H9 (cell line): ENCODE measurements around the gene TMC1. TPM values are rescaled to one million over a fixed set of nuclear protein-coding genes. Genes with fewer than 3 reads are reported as not detected.

ENCODE experiments used
- DNase-seq: peaks from one replicate; pipeline ENCODE4 v3.0.0-alpha.2; 2017
- H2AFZ ChIP-seq: one replicate; pipeline ENCODE4 v1.6.1; 2013; ENCODE audit warnings: mild to moderate bottlenecking, low read length, control low read depth, moderate library complexity
- H2AK5ac ChIP-seq: 2 replicates; pipeline ENCODE4 v1.6.1; 2013; ENCODE audit warnings: low read length, control low read depth, mixed read lengths; ENCODE audit not compliant: insufficient read length
- H2BK120ac ChIP-seq: one replicate; pipeline ENCODE4 v1.6.1; 2013; ENCODE audit warnings: low read depth, mild to moderate bottlenecking, low read length, control low read depth, inconsistent platforms; ENCODE audit not compliant: poor library complexity, severe bottlenecking
- H2BK12ac ChIP-seq: 2 replicates; pipeline ENCODE4 v1.6.1; 2013; ENCODE audit warnings: low read length, control low read depth, mixed read lengths, low read depth; ENCODE audit not compliant: insufficient read length
- H2BK15ac ChIP-seq: 2 replicates; pipeline ENCODE4 v1.6.1; 2013; ENCODE audit warnings: low read depth, low read length, control low read depth
- H2BK20ac ChIP-seq: one replicate; pipeline ENCODE4 v1.6.1; 2013; ENCODE audit warnings: low read depth, mild to moderate bottlenecking, low read length, control low read depth, inconsistent platforms; ENCODE audit not compliant: poor library complexity, severe bottlenecking
- H2BK5ac ChIP-seq: 2 replicates; pipeline ENCODE4 v1.6.1; 2013; ENCODE audit warnings: low read length, control low read depth, mixed read lengths; ENCODE audit not compliant: insufficient read length
- H3K14ac ChIP-seq: 2 replicates; pipeline ENCODE4 v1.6.1; 2013; ENCODE audit warnings: low read length, control low read depth; ENCODE audit not compliant: insufficient read depth
- H3K18ac ChIP-seq: 2 replicates; pipeline ENCODE4 v1.6.1; 2013; ENCODE audit warnings: low read depth, mild to moderate bottlenecking, mixed read lengths, low read length, control low read depth; ENCODE audit not compliant: insufficient read length
- H3K23ac ChIP-seq: 2 replicates; pipeline ENCODE4 v1.6.1; 2013; ENCODE audit warnings: low read length, control low read depth, mixed read lengths, low read depth; ENCODE audit not compliant: insufficient read length
- H3K23me2 ChIP-seq: 2 replicates; pipeline ENCODE4 v1.6.1; 2013; ENCODE audit warnings: low read depth, mild to moderate bottlenecking, mixed read lengths, low read length, control low read depth; ENCODE audit not compliant: insufficient read length, poor library complexity, severe bottlenecking
- H3K27ac ChIP-seq: 2 replicates; pipeline ENCODE4 v1.5.1; 2013; ENCODE audit warnings: low read length, control low read depth, mixed read lengths, low read depth; ENCODE audit not compliant: insufficient read length
- H3K27me3 ChIP-seq: 2 replicates; pipeline ENCODE4 v1.6.1; 2013; ENCODE audit warnings: low read length, control low read depth, inconsistent platforms; ENCODE audit not compliant: insufficient read depth
- H3K4ac ChIP-seq: 2 replicates; pipeline ENCODE4 v1.6.1; 2013; ENCODE audit warnings: low read depth, mild to moderate bottlenecking, control low read depth, inconsistent platforms, low read length, moderate library complexity
- H3K4me1 ChIP-seq: 2 replicates; pipeline ENCODE4 v1.6.1; 2013; ENCODE audit warnings: low read length, control low read depth, inconsistent platforms; ENCODE audit not compliant: insufficient read depth
- H3K4me2 ChIP-seq: 2 replicates; pipeline ENCODE4 v1.6.1; 2013; ENCODE audit warnings: low read length, control low read depth, mixed read lengths; ENCODE audit not compliant: insufficient read length, insufficient read depth
- H3K56ac ChIP-seq: 2 replicates; pipeline ENCODE4 v1.6.1; 2013; ENCODE audit warnings: low read depth, mild to moderate bottlenecking, mixed read lengths, low read length, control low read depth; ENCODE audit not compliant: insufficient read length
- H3K79me1 ChIP-seq: 2 replicates; pipeline ENCODE4 v1.6.1; 2013; ENCODE audit warnings: low read depth, mild to moderate bottlenecking, moderate library complexity, low read length, control low read depth, inconsistent platforms; ENCODE audit not compliant: insufficient read depth, poor library complexity, severe bottlenecking
- H3K79me2 ChIP-seq: 2 replicates; pipeline ENCODE4 v1.6.1; 2013; ENCODE audit warnings: low read length, control low read depth, inconsistent platforms; ENCODE audit not compliant: insufficient read depth
- H3K9ac ChIP-seq: 2 replicates; pipeline ENCODE4 v1.6.1; 2013; ENCODE audit warnings: low read length, control low read depth, mixed read lengths; ENCODE audit not compliant: insufficient read length; ENCODE audit errors: extremely low read depth
- H3K9me3 ChIP-seq: one replicate; pipeline ENCODE4 v1.6.1; 2013; ENCODE audit warnings: low read depth, low read length, inconsistent platforms; ENCODE audit not compliant: control insufficient read depth
- H3T11ph ChIP-seq: one replicate; pipeline ENCODE4 v1.6.1; 2013; ENCODE audit warnings: mild to moderate bottlenecking, low read length, control low read depth, inconsistent platforms
- H4K20me1 ChIP-seq: one replicate; pipeline ENCODE4 v1.6.1; 2013; ENCODE audit not compliant: control insufficient read depth, insufficient read length, insufficient read depth
- H4K5ac ChIP-seq: 2 replicates; pipeline ENCODE4 v1.6.1; 2013; ENCODE audit warnings: low read depth, mild to moderate bottlenecking, mixed read lengths, low read length, control low read depth; ENCODE audit not compliant: insufficient read length
- H4K8ac ChIP-seq: replicated peaks from 2 replicates; pipeline ENCODE4 v1.6.1; 2013; ENCODE audit warnings: low read length, control low read depth, mixed read lengths, low read depth; ENCODE audit not compliant: insufficient read length
- H4K91ac ChIP-seq: 2 replicates; pipeline ENCODE4 v1.6.1; 2013; ENCODE audit warnings: low read depth, mild to moderate bottlenecking, moderate library complexity, mixed read lengths, low read length, control low read depth; ENCODE audit not compliant: insufficient read length
- H3K27ac Mint-ChIP-seq, 3 experiments: 2 replicates in 2 of 3; 3 replicates in 1 of 3; pipeline ENCODE4 v1.8.0; 2020 to 2021; ENCODE audit warnings: mixed read lengths in 3 of 3, mild to moderate bottlenecking in 1 of 3, moderate library complexity in 1 of 3
- H3K27me3 Mint-ChIP-seq: 2 replicates; pipeline ENCODE4 v1.8.0; 2021; ENCODE audit warnings: low read depth, mild to moderate bottlenecking, moderate library complexity, mixed read lengths
- H3K36me3 Mint-ChIP-seq, 3 experiments: 2 replicates in 2 of 3; 3 replicates in 1 of 3; pipeline ENCODE4 v1.8.0; 2020 to 2021; ENCODE audit warnings: low read depth in 3 of 3, mixed read lengths in 3 of 3; ENCODE audit not compliant: insufficient read depth in 1 of 3
- H3K4me1 Mint-ChIP-seq, 2 experiments: 2 replicates each; pipeline ENCODE4 v1.8.0; 2020; ENCODE audit warnings: mixed read lengths in 2 of 2
- H3K4me3 Mint-ChIP-seq, 2 experiments: 2 replicates in 1 of 2; 3 replicates in 1 of 2; pipeline ENCODE4 v1.8.0; 2020 to 2021; ENCODE audit warnings: mild to moderate bottlenecking in 2 of 2, mixed read lengths in 2 of 2, moderate library complexity in 1 of 2
- H3K9me3 Mint-ChIP-seq, 2 experiments: 2 replicates in 1 of 2; 3 replicates in 1 of 2; pipeline ENCODE4 v1.8.0; 2020; ENCODE audit warnings: mild to moderate bottlenecking in 2 of 2, mixed read lengths in 2 of 2, moderate library complexity in 1 of 2
- CTCF ChIP-seq: fragments of 200-600 bp; sonication (generic); conservative IDR thresholded peaks from 3 replicates; pipeline ENCODE4 v1.8.0; 2021; ENCODE audit warnings: antibody characterized with exemption, mild to moderate bottlenecking
- WGBS: extraction: QIAGEN DNeasy Blood & Tissue Kit; methylation state at CpG from one replicate; pipeline ENCODE4 v1.1.7; 2013; ENCODE audit warnings: missing lambda C conversion rate, low lambda C conversion rate, mixed read lengths; ENCODE audit not compliant: insufficient read length; ENCODE audit errors: extremely low coverage; 5-methylcytosine and 5-hydroxymethylcytosine counted together
- total RNA-seq: library from RNA; stranded (reverse); gene quantifications from 2 replicates; pipeline ENCODE4 v1.2.1, GENCODE V29; 2021

TMC1 gene
- total RNA-seq, 1 experiment from 2014 or later, result 2.4 TPM

- Histone ChIP-seq H4K91ac (no peak overlapping the region), H3K4ac (no peak overlapping the region), H2BK15ac (no peak overlapping the region), H2AFZ (no peak overlapping the region), H3K4me1 (no peaks in the 10 kb centered on the region), H3K79me2 (no peaks in the 10 kb centered on the region), H3K27ac (no peak overlapping the region), H3K9me3 (no peaks in the 10 kb centered on the region), H2BK20ac (no peak overlapping the region), H3K23ac (no peak overlapping the region), H2BK12ac (no peak overlapping the region), H3K4me2 (no peak overlapping the region), H3K18ac (no peak overlapping the region), H2BK5ac (no peak overlapping the region), H3K14ac (no peak overlapping the region), H2BK120ac (no peak overlapping the region), H3K79me1 (no peaks in the 10 kb centered on the region), H2AK5ac (no peak overlapping the region), H3K27me3 (no peaks in the 10 kb centered on the region), H4K8ac (no peak overlapping the region), H3K56ac (no peak overlapping the region), H3K9ac (no peak overlapping the region), H4K20me1 (no peaks in the 10 kb centered on the region), H4K5ac (no peak overlapping the region), H3K23me2 (no peaks in the 10 kb centered on the region), H3T11ph (no peak overlapping the region)
- Mint-ChIP-seq H3K4me1 (peaks cover 8% of the 10 kb centered on the region in 2 experiments; a peak in 2 of 4 replicates), H3K4me3 (no peak overlapping the region), H3K9me3 (peaks cover 3 to 19% of the 10 kb centered on the region in 2 experiments; a peak in 2 of 5 replicates), H3K27ac (no peak overlapping the region), H3K36me3 (peaks cover 2 to 32% (median 25%) of the 10 kb centered on the region in 3 experiments; a peak in 5 of 7 replicates), H3K27me3 (no peaks in the 10 kb centered on the region)
- no CpG with 5 or more reads among the region's 4 CpGs for WGBS
- no peak for DNase-seq
- TF ChIP-seq CTCF, result no peak
Observed at GRCh38 chr9:72790989-72791388, 269.6 kb downstream of the TMC1 start.
